ENCODE data around the gene GCHFR.

DNA sequence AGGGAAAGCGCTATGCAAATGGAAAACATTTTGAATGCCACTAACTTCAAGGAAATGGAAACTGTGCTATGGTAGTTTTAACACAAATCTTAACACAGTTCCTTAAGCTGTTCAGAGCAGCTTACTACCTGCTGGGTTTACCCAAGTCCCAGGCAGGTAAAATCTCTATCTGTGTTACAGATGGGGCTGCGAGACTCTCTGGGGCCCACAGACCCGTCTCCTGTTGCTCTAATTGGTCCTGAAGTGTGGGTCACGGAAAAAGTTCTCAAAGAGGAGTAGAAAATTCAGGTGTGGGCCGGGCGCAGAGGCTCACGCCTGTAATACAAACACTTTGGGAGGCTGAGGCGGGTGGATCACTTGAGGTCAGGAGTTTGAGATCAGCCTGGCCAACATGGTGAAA is 26.1 kb downstream of the GCHFR start:
- TF ChIP-seq, protein P1, sequence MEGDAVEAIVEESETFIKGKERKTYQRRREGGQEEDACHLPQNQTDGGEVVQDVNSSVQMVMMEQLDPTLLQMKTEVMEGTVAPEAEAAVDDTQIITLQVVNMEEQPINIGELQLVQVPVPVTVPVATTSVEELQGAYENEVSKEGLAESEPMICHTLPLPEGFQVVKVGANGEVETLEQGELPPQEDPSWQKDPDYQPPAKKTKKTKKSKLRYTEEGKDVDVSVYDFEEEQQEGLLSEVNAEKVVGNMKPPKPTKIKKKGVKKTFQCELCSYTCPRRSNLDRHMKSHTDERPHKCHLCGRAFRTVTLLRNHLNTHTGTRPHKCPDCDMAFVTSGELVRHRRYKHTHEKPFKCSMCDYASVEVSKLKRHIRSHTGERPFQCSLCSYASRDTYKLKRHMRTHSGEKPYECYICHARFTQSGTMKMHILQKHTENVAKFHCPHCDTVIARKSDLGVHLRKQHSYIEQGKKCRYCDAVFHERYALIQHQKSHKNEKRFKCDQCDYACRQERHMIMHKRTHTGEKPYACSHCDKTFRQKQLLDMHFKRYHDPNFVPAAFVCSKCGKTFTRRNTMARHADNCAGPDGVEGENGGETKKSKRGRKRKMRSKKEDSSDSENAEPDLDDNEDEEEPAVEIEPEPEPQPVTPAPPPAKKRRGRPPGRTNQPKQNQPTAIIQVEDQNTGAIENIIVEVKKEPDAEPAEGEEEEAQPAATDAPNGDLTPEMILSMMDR (conservative IDR thresholded peaks at IDR 0.05; ENCODE audit: low read depth, low read length) = no peak
- no peak for TF ChIP-seq EZH2 (IDR thresholded peaks at IDR 0.05; ENCODE audit: borderline replicate concordance, low read depth, low read length, poor library complexity, severe bottlenecking)
